ENCODE results near the gene CNGB1.

DNA sequence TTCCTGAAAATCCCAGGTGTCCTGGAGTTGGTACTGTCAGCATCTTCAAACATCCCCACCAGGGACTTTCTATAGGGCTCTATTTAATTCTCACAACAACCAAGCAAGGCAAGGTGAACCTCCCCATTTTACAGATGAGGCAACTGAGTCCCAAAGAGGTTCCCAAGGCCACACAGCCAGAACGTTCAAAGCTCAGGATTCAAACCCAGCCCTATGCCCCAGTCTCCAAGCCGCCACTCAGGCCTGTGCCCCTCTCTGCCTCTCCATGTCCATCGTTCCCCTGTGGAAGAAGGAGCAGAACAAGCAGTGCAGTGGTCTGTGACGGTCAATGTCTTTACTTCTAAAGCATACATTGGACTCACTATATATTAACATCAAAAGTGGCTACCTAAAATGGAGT lies 23.4 kb upstream of the CNGB1 start:
- TF ChIP-seq, protein P1, sequence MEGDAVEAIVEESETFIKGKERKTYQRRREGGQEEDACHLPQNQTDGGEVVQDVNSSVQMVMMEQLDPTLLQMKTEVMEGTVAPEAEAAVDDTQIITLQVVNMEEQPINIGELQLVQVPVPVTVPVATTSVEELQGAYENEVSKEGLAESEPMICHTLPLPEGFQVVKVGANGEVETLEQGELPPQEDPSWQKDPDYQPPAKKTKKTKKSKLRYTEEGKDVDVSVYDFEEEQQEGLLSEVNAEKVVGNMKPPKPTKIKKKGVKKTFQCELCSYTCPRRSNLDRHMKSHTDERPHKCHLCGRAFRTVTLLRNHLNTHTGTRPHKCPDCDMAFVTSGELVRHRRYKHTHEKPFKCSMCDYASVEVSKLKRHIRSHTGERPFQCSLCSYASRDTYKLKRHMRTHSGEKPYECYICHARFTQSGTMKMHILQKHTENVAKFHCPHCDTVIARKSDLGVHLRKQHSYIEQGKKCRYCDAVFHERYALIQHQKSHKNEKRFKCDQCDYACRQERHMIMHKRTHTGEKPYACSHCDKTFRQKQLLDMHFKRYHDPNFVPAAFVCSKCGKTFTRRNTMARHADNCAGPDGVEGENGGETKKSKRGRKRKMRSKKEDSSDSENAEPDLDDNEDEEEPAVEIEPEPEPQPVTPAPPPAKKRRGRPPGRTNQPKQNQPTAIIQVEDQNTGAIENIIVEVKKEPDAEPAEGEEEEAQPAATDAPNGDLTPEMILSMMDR (optimal IDR thresholded peaks at IDR 0.05 in 1 of 3, IDR thresholded peaks at IDR 0.05 in 1 of 3, conservative IDR thresholded peaks at IDR 0.05 in 1 of 3; ENCODE audit: extremely low read depth in 1 of 3, insufficient read depth in 2 of 3, low read length in 3 of 3), result no peak
- TF ChIP-seq EZH2 (IDR thresholded peaks at IDR 0.05; ENCODE audit: low read length), result no peak

All from keratinocyte (primary cell).